SK-N-SH treated with all-trans-retinoic acid at 6 μM for 48 hours (cell line): Measurements from ENCODE around the gene MTHFD1.

Source experiments
- ATAC-seq: fragments of 200-7000 bp; cut with Tn5 transposase; 3 replicates; pipeline ENCODE4 v1.9.1; 2020; ENCODE audit warnings: mild to moderate bottlenecking, moderate library complexity
- ARNTL ChIP-seq: fragments of 450-650 bp; formaldehyde crosslinking; IDR thresholded peaks from 2 replicates; pipeline ENCODE4 v1.5.0; 2020; ENCODE audit warnings: low read depth, mild to moderate bottlenecking, moderate library complexity, borderline replicate concordance
- BACH2 ChIP-seq: fragments of 250-450 bp; sonication (Bioruptor Pico); IDR thresholded peaks from 2 replicates; pipeline ENCODE4 v1.9.0; 2021; ENCODE audit warnings: mild to moderate bottlenecking, borderline replicate concordance
- CSDC2 ChIP-seq: fragments of 250-450 bp; sonication (Bioruptor Pico); IDR thresholded peaks from 2 replicates; pipeline ENCODE4 v1.5.0; 2020; ENCODE audit warnings: mild to moderate bottlenecking, moderate library complexity
- ESRRG ChIP-seq: fragments of 250-450 bp; sonication (Bioruptor Pico); IDR thresholded peaks from 2 replicates; pipeline ENCODE4 v1.6.1; 2021; ENCODE audit warnings: mild to moderate bottlenecking
- GLIS3 ChIP-seq: fragments of 250-450 bp; sonication (Bioruptor Pico); IDR thresholded peaks from 2 replicates; pipeline ENCODE4 v1.5.0; 2020; ENCODE audit warnings: mild to moderate bottlenecking, moderate library complexity
- ISL1 ChIP-seq: fragments of 250-450 bp; sonication (Bioruptor Pico); IDR thresholded peaks from 2 replicates; pipeline ENCODE4 v2.1.2; 2022; ENCODE audit warnings: mild to moderate bottlenecking, moderate library complexity
- OSR1 ChIP-seq: fragments of 250-450 bp; sonication (Bioruptor Pico); IDR thresholded peaks from 2 replicates; pipeline ENCODE4 v1.8.0; 2022; ENCODE audit warnings: moderate library complexity, mild to moderate bottlenecking, inconsistent platforms
- RARB ChIP-seq: fragments of 250-450 bp; sonication (Bioruptor Pico); IDR thresholded peaks from 2 replicates; pipeline ENCODE4 v1.8.0; 2021; ENCODE audit warnings: mild to moderate bottlenecking, moderate library complexity
- SNAI2 ChIP-seq: fragments of 250-450 bp; sonication (Bioruptor Pico); IDR thresholded peaks from 2 replicates; pipeline ENCODE4 v1.5.0; 2020; ENCODE audit warnings: mild to moderate bottlenecking, moderate library complexity
- TCF4 ChIP-seq: fragments of 250-450 bp; sonication (Bioruptor Pico); IDR thresholded peaks from 2 replicates; pipeline ENCODE4 v1.8.0; 2021; ENCODE audit warnings: mild to moderate bottlenecking, moderate library complexity, borderline replicate concordance
- TOX ChIP-seq: fragments of 250-450 bp; sonication (Bioruptor Pico); IDR thresholded peaks from 2 replicates; pipeline ENCODE4 v1.8.0; 2021; ENCODE audit warnings: mild to moderate bottlenecking, moderate library complexity, borderline replicate concordance
- ZC3H10 ChIP-seq: fragments of 250-450 bp; sonication (Bioruptor Pico); IDR thresholded peaks from 2 replicates; pipeline ENCODE4 v1.5.1; 2021; ENCODE audit warnings: mild to moderate bottlenecking, moderate library complexity
- ZFP30 ChIP-seq: fragments of 450-650 bp; formaldehyde crosslinking; IDR thresholded peaks from 2 replicates; pipeline ENCODE4 v1.5.0; 2022; ENCODE audit warnings: mild to moderate bottlenecking, moderate library complexity
- ZNF565 ChIP-seq: fragments of 450-650 bp; formaldehyde crosslinking; conservative IDR thresholded peaks from 2 replicates; pipeline ENCODE4 v1.5.0; 2020; ENCODE audit warnings: low read depth, mild to moderate bottlenecking, moderate library complexity
- ZNF70 ChIP-seq: fragments of 450-650 bp; formaldehyde crosslinking; IDR thresholded peaks from 2 replicates; pipeline ENCODE4 v1.5.0; 2020; ENCODE audit warnings: mild to moderate bottlenecking, moderate library complexity
- ZNF8 ChIP-seq: fragments of 450-650 bp; formaldehyde crosslinking; IDR thresholded peaks from 2 replicates; pipeline ENCODE4 v1.5.0; 2020; ENCODE audit warnings: mild to moderate bottlenecking, moderate library complexity
- TF ChIP-seq, protein P1 (sequence below): fragments of 250-450 bp; sonication (Bioruptor Pico); IDR thresholded peaks from 2 replicates; pipeline ENCODE4 v1.8.0; 2021; ENCODE audit warnings: low read depth, mild to moderate bottlenecking, moderate library complexity, borderline replicate concordance
- TF ChIP-seq, protein P2 (sequence below): fragments of 250-450 bp; sonication (Bioruptor Pico); IDR thresholded peaks from 2 replicates; pipeline ENCODE4 v1.5.1; 2020; ENCODE audit warnings: low read depth, mild to moderate bottlenecking, moderate library complexity
- TF ChIP-seq, protein P3 (sequence below): fragments of 250-450 bp; sonication (Bioruptor Pico); IDR thresholded peaks from 2 replicates; pipeline ENCODE4 v1.5.1; 2021; ENCODE audit warnings: mild to moderate bottlenecking, moderate library complexity
- TF ChIP-seq, protein P4 (sequence below): fragments of 250-450 bp; sonication (Bioruptor Pico); IDR thresholded peaks from 2 replicates; pipeline ENCODE4 v1.8.0; 2020; ENCODE audit warnings: mild to moderate bottlenecking, moderate library complexity, borderline replicate concordance

The MTHFD1 gene

GRCh38 chr14:64407329-64407728 is 19.2 kb downstream of the MTHFD1 start (continued):
- TF ChIP-seq TOX (CRISPR knock-in tag), result no peak
- TF ChIP-seq OSR1 (CRISPR knock-in tag), result no peak
- no peak for TF ChIP-seq GLIS3 (CRISPR knock-in tag)
- no peak for TF ChIP-seq RARB (CRISPR knock-in tag)
- TF ChIP-seq ZNF8 (CRISPR knock-in tag), result no peak
- no peak for TF ChIP-seq ESRRG (CRISPR knock-in tag)
- TF ChIP-seq SNAI2, result no peak
- TF ChIP-seq ZNF70 (CRISPR knock-in tag), result no peak
- TF ChIP-seq, protein P1, sequence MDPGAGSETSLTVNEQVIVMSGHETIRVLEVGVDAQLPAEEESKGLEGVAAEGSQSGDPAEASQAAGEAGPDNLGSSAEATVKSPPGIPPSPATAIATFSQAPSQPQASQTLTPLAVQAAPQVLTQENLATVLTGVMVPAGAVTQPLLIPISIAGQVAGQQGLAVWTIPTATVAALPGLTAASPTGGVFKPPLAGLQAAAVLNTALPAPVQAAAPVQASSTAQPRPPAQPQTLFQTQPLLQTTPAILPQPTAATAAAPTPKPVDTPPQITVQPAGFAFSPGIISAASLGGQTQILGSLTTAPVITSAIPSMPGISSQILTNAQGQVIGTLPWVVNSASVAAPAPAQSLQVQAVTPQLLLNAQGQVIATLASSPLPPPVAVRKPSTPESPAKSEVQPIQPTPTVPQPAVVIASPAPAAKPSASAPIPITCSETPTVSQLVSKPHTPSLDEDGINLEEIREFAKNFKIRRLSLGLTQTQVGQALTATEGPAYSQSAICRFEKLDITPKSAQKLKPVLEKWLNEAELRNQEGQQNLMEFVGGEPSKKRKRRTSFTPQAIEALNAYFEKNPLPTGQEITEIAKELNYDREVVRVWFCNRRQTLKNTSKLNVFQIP (CRISPR knock-in tag), result no peak
- TF ChIP-seq CSDC2 (CRISPR knock-in tag), result no peak

DNA sequence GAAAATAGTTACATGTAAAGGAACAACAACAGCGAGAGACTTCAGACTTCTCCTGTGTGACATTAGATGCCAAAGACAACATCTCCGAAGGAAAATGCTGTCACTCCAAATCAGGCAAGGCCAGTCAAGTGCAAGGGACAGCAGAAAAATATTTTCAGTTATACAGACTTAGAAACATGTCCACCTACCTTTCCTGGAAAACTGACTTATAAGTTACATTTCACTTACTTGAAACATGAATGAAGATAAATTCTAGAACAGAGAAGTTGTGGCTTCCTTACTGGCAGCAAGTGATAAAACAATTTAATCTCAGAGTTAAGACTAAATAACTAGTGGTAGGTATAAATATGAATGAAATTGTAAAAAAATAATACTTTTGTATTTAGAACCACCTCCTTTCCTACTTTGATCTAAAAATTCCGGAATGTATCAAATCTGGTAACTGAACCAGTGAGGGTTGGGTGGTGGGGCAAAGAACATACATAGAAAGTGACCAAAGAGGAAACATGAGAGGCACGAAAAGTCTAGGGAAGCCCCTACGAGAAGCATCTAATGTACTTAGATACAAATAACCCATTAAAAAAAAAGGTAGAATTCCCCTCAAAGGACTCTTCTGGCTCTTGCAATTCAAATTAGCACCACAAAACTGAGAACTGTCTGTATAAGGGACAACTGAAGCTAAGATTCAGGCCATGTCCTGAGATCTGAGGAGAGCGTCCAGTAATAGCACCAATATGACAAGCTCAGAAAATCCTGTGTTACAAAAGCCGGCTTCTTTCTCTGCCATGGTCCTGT is 21.2 kb downstream of the MTHFD1 start:
- TF ChIP-seq ISL1 (CRISPR knock-in tag) (no peak), ZNF565 (no peak), ZFP30 (CRISPR knock-in tag) (no peak), CSDC2 (CRISPR knock-in tag) (no peak), RARB (CRISPR knock-in tag) (no peak), ESRRG (CRISPR knock-in tag) (no peak), ZC3H10 (CRISPR knock-in tag) (no peak), ARNTL (CRISPR knock-in tag) (no peak)
- no peak for ATAC-seq

DNA sequence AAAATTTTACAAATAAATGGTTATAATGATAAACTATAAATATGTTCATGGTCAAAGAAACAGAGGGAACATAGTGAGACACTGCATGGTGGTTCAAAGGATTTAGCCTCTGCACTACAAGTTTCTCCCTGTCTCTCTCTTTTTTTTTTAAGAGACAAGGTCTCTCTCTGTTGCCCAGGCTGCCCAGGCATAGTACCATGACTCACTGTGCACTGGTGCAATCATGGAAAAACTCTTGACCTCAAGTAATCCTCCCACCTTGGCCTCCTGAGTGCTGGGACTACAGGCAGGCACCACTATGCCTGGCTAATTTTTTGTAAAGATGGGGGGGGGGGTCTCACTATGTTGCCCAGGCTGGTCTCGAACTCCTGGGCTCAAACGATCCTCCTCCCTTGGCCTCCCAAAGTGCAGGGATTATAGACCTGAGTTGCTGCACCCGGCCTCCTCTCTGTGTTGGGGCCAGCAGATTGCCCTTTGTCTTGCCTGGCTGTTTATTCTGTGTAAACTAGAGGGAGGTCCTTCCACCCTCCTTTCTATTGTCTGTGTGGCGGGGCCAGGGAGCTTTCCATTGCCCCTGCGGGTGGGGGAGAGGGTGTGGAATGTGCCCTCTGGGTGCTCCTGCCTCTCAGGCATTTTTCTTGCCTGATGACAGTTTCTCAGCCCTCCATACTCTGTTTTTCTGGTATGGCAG is 22.1 kb downstream of the MTHFD1 start:
- peak; percentile 47; the same call in 2 of the 3 replicates for ATAC-seq
- TF ChIP-seq BACH2 (CRISPR knock-in tag), result no peak
- no peak for TF ChIP-seq ARNTL (CRISPR knock-in tag)
- TF ChIP-seq, protein P2, sequence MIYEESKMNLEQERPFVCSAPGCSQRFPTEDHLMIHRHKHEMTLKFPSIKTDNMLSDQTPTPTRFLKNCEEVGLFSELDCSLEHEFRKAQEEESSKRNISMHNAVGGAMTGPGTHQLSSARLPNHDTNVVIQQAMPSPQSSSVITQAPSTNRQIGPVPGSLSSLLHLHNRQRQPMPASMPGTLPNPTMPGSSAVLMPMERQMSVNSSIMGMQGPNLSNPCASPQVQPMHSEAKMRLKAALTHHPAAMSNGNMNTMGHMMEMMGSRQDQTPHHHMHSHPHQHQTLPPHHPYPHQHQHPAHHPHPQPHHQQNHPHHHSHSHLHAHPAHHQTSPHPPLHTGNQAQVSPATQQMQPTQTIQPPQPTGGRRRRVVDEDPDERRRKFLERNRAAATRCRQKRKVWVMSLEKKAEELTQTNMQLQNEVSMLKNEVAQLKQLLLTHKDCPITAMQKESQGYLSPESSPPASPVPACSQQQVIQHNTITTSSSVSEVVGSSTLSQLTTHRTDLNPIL, result no peak
- no peak for TF ChIP-seq ISL1 (CRISPR knock-in tag)
- TF ChIP-seq CSDC2 (CRISPR knock-in tag), result no peak
- TF ChIP-seq ZNF70 (CRISPR knock-in tag), result no peak
- TF ChIP-seq RARB (CRISPR knock-in tag), result no peak
- TF ChIP-seq GLIS3 (CRISPR knock-in tag), result no peak
- TF ChIP-seq ZC3H10 (CRISPR knock-in tag), result no peak
- TF ChIP-seq TCF4 (CRISPR knock-in tag), result no peak
- TF ChIP-seq ZNF565, result no peak

- ATAC-seq, result no peak
- TF ChIP-seq RARB (CRISPR knock-in tag) (no peak), ZNF70 (CRISPR knock-in tag) (no peak), TOX (CRISPR knock-in tag) (no peak), ZNF565 (no peak), SNAI2 (no peak), OSR1 (CRISPR knock-in tag) (no peak)
- TF ChIP-seq, protein P2, result no peak
- TF ChIP-seq, protein P3, sequence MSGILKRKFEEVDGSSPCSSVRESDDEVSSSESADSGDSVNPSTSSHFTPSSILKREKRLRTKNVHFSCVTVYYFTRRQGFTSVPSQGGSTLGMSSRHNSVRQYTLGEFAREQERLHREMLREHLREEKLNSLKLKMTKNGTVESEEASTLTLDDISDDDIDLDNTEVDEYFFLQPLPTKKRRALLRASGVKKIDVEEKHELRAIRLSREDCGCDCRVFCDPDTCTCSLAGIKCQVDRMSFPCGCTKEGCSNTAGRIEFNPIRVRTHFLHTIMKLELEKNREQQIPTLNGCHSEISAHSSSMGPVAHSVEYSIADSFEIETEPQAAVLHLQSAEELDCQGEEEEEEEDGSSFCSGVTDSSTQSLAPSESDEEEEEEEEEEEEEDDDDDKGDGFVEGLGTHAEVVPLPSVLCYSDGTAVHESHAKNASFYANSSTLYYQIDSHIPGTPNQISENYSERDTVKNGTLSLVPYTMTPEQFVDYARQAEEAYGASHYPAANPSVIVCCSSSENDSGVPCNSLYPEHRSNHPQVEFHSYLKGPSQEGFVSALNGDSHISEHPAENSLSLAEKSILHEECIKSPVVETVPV, result no peak
- TF ChIP-seq, protein P4, sequence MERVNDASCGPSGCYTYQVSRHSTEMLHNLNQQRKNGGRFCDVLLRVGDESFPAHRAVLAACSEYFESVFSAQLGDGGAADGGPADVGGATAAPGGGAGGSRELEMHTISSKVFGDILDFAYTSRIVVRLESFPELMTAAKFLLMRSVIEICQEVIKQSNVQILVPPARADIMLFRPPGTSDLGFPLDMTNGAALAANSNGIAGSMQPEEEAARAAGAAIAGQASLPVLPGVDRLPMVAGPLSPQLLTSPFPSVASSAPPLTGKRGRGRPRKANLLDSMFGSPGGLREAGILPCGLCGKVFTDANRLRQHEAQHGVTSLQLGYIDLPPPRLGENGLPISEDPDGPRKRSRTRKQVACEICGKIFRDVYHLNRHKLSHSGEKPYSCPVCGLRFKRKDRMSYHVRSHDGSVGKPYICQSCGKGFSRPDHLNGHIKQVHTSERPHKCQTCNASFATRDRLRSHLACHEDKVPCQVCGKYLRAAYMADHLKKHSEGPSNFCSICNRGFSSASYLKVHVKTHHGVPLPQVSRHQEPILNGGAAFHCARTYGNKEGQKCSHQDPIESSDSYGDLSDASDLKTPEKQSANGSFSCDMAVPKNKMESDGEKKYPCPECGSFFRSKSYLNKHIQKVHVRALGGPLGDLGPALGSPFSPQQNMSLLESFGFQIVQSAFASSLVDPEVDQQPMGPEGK, result no peak
- TF ChIP-seq, protein P1 (CRISPR knock-in tag), result no peak
These were observed 22.8 kb downstream of the MTHFD1 start for GRCh38 chr14:64411001-64411400.
